ENCODE data around the gene TRUB2. TPM values are rescaled to one million over a fixed set of nuclear protein-coding genes. Genes with fewer than 3 reads are reported as not detected.
A peak's percentile ranks its signal among the peaks of the same experiment; 100 is the strongest.

Gene TRUB2
- total and polyA plus RNA-seq, 2 of the 13 experiments (the other 11 are each of a cell fraction or from before 2014, with no cell fraction given): 22.3 to 41.2 TPM

DNA sequence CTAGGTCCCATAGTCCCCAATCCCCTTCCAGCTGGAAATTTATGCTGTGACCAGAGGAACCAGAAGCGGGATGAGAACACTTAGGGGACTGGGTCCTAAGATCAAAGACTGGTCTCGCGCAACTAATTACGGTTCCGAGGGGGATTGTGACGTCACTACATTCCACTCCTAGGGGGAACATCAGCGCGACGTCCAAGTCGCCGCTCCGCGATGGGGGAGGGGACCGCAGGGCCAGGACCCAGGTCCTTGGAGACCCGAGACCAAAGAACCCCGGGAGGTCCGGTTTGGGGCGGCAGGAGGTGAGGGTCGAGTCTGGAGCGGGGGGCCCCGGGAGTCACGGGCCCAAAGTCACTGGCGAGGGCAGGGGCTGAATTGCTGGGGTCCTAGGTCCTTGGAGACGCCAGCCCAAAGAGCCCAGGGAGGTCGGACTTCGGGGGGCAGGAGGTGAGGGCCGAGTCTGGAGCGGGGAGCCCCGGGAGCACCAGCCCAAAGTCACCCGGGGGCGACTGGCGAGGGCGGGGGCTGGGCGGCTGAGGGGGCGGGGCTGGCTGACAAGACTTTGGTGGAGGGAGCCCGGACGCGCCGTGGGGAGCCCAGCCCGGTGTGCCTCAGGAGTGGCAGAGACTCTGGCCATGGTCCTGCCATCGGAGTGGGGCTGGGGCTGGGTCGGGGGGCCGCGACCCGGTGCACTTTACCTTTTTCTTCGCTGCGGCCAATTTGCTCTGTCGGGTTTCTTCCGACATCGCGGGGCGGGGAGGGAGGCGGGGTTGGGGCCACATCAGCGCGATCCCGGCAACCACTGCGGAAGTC, 46.8 kb downstream of the TRUB2 start, which contains the start of gene GOLGA2 (continued):
- TF ChIP-seq, protein P1, sequence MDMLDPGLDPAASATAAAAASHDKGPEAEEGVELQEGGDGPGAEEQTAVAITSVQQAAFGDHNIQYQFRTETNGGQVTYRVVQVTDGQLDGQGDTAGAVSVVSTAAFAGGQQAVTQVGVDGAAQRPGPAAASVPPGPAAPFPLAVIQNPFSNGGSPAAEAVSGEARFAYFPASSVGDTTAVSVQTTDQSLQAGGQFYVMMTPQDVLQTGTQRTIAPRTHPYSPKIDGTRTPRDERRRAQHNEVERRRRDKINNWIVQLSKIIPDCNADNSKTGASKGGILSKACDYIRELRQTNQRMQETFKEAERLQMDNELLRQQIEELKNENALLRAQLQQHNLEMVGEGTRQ (IDR thresholded peaks at IDR 0.05; ENCODE audit: low read depth, low read length): no peak
- TF ChIP-seq, protein P1 (CRISPR knock-in tag; IDR thresholded peaks at IDR 0.05; ENCODE audit: borderline replicate concordance): no peak
- TF ChIP-seq ZNF788 (CRISPR knock-in tag; IDR thresholded peaks at IDR 0.05; ENCODE audit: borderline replicate concordance) (peak; percentile 19; the same call in 1 of the 2 replicates), SOX6 (IDR thresholded peaks at IDR 0.05) (no peak), SOX6 (CRISPR knock-in tag; IDR thresholded peaks at IDR 0.05) (no peak), ZBTB3 (CRISPR knock-in tag; IDR thresholded peaks at IDR 0.05; ENCODE audit: borderline replicate concordance, low read depth) (no peak), KLF15 (CRISPR knock-in tag; IDR thresholded peaks at IDR 0.05; ENCODE audit: borderline replicate concordance) (no peak), XBP1 (CRISPR knock-in tag; IDR thresholded peaks at IDR 0.05) (no peak), ZNF850 (CRISPR knock-in tag; conservative IDR thresholded peaks at IDR 0.05) (peak; percentile 35; the same call in 1 of the 2 replicates), STAT5B (CRISPR knock-in tag; IDR thresholded peaks at IDR 0.05) (no peak), ZNF781 (CRISPR knock-in tag; IDR thresholded peaks at IDR 0.05; ENCODE audit: borderline replicate concordance, not compliant biosample characterization) (no peak), KMT2B (CRISPR knock-in tag; IDR thresholded peaks at IDR 0.05) (no peak), MATR3 (CRISPR knock-in tag; IDR thresholded peaks at IDR 0.05) (no peak), ZFP90 (CRISPR knock-in tag; IDR thresholded peaks at IDR 0.05; ENCODE audit: borderline replicate concordance) (0 out of 2 replicates have a peak, but pooled peaks have one; percentile 41), ZNF773 (CRISPR knock-in tag; IDR thresholded peaks at IDR 0.05; ENCODE audit: borderline replicate concordance) (no peak), RAD51 (IDR thresholded peaks at IDR 0.05; ENCODE audit: borderline replicate concordance) (no peak), ZFAT (CRISPR knock-in tag; conservative IDR thresholded peaks at IDR 0.05) (no peak)
- TF ChIP-seq, protein P2, sequence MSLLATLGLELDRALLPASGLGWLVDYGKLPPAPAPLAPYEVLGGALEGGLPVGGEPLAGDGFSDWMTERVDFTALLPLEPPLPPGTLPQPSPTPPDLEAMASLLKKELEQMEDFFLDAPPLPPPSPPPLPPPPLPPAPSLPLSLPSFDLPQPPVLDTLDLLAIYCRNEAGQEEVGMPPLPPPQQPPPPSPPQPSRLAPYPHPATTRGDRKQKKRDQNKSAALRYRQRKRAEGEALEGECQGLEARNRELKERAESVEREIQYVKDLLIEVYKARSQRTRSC (CRISPR knock-in tag; IDR thresholded peaks at IDR 0.05; ENCODE audit: low read depth): no peak
- TF ChIP-seq, protein P3, sequence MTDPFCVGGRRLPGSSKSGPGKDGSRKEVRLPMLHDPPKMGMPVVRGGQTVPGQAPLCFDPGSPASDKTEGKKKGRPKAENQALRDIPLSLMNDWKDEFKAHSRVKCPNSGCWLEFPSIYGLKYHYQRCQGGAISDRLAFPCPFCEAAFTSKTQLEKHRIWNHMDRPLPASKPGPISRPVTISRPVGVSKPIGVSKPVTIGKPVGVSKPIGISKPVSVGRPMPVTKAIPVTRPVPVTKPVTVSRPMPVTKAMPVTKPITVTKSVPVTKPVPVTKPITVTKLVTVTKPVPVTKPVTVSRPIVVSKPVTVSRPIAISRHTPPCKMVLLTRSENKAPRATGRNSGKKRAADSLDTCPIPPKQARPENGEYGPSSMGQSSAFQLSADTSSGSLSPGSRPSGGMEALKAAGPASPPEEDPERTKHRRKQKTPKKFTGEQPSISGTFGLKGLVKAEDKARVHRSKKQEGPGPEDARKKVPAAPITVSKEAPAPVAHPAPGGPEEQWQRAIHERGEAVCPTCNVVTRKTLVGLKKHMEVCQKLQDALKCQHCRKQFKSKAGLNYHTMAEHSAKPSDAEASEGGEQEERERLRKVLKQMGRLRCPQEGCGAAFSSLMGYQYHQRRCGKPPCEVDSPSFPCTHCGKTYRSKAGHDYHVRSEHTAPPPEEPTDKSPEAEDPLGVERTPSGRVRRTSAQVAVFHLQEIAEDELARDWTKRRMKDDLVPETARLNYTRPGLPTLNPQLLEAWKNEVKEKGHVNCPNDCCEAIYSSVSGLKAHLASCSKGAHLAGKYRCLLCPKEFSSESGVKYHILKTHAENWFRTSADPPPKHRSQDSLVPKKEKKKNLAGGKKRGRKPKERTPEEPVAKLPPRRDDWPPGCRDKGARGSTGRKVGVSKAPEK (CRISPR knock-in tag; IDR thresholded peaks at IDR 0.05; ENCODE audit: borderline replicate concordance): no peak
